WTC11 (cell line): ENCODE measurements around the gene HIP1. TPM values are rescaled to one million over a fixed set of nuclear protein-coding genes. Genes with fewer than 3 reads are reported as not detected.
"Not testable (repeated sequence)": the region's sequence is repeated elsewhere in the genome, so short reads cannot be mapped to it uniquely, and the experiment has no call there.

Experiments used
- ATAC-seq: fragments of 200-7000 bp; cut with Tn5 transposase; 2 replicates; pipeline ENCODE4 v1.10.0; 2021; ENCODE audit warnings: mild to moderate bottlenecking, moderate library complexity
- Bru-seq: library from RNA; stranded (reverse); fragments of 400-500 nt; gene quantifications from one replicate; lab custom pipeline; 2021; lab: Mats Ljungman, UMichigan
- CTCF ChIA-PET: fragments of 300-600 bp; sonication (Branson Sonifier 250); formaldehyde crosslinking; loops from one replicate; lab custom pipeline; 2021; ENCODE audit warnings: antibody characterized with exemption; lab: Charles Lee
- POLR2A ChIA-PET: fragments of 350-600 bp; sonication (Branson Sonifier 250); formaldehyde crosslinking; loops from one replicate; lab custom pipeline; 2021; ENCODE audit warnings: antibody characterized with exemption; lab: Charles Lee
- DNase-seq: peaks from one replicate; pipeline ENCODE4 v3.0.0; 2021; ENCODE audit warnings: low spot score
- H3K27ac Mint-ChIP-seq: 2 replicates; pipeline ENCODE4 v1.8.0; 2021; ENCODE audit warnings: mixed read lengths
- H3K27me3 Mint-ChIP-seq: 2 replicates; pipeline ENCODE4 v1.8.0; 2021; ENCODE audit warnings: low read depth, mild to moderate bottlenecking, moderate library complexity, mixed read lengths
- H3K36me3 Mint-ChIP-seq: 2 replicates; pipeline ENCODE4 v1.8.0; 2021; ENCODE audit warnings: mixed read lengths
- H3K4me1 Mint-ChIP-seq: 2 replicates; pipeline ENCODE4 v1.8.0; 2022; ENCODE audit warnings: mixed read lengths
- H3K4me3 Mint-ChIP-seq: 2 replicates; pipeline ENCODE4 v1.8.0; 2021; ENCODE audit warnings: mild to moderate bottlenecking, moderate library complexity, mixed read lengths
- H3K9me3 Mint-ChIP-seq: 2 replicates; pipeline ENCODE4 v1.8.0; 2021; ENCODE audit warnings: mixed read lengths
- GABPB1 ChIP-seq: sonication (generic); formaldehyde crosslinking; IDR thresholded peaks from 2 replicates; pipeline ENCODE4 v1.8.1; 2023; ENCODE audit warnings: mild to moderate bottlenecking, missing genetic modification reagents
- NFE2L1 ChIP-seq: sonication (generic); formaldehyde crosslinking; IDR thresholded peaks from 2 replicates; pipeline ENCODE4 v1.8.1; 2023; ENCODE audit warnings: missing genetic modification reagents
- NR1H2 ChIP-seq: sonication (generic); formaldehyde crosslinking; IDR thresholded peaks from 2 replicates; pipeline ENCODE4 v1.9.0; 2021; ENCODE audit warnings: mild to moderate bottlenecking, moderate library complexity, missing genetic modification reagents
- TEAD1 ChIP-seq: sonication (generic); formaldehyde crosslinking; IDR thresholded peaks from 2 replicates; pipeline ENCODE4 v1.8.0; 2022; ENCODE audit warnings: mild to moderate bottlenecking, missing genetic modification reagents
- ZNF317 ChIP-seq: sonication (generic); formaldehyde crosslinking; IDR thresholded peaks from 2 replicates; pipeline ENCODE4 v1.8.1; 2023; ENCODE audit warnings: low read depth, mild to moderate bottlenecking, moderate library complexity, missing genetic modification reagents, borderline replicate concordance
- ZNF423 ChIP-seq: fragments of 250-450 bp; sonication (Bioruptor Pico); IDR thresholded peaks from 2 replicates; pipeline ENCODE4 v2.1.2; 2022; ENCODE audit warnings: mild to moderate bottlenecking, moderate library complexity
- long read RNA-seq, 3 experiments: library from RNA in 1 of 3; library from capped mRNA in 1 of 3; library from polyadenylated mRNA in 1 of 3; unstranded in 2 of 3; stranded (forward) in 1 of 3; transcript quantifications; one replicate each; pipeline ENCODE4 v2.0.0, GENCODE V29; 2021
- total RNA-seq: library from RNA; stranded (reverse); gene quantifications from 3 replicates; pipeline ENCODE4 v1.2.3, GENCODE V29; 2021
- TF ChIP-seq, protein P1 (sequence below): sonication (generic); formaldehyde crosslinking; IDR thresholded peaks from 2 replicates; pipeline ENCODE4 v1.8.1; 2023; ENCODE audit warnings: mild to moderate bottlenecking, missing genetic modification reagents
- TF ChIP-seq, protein P2 (sequence below): sonication (generic); formaldehyde crosslinking; IDR thresholded peaks from 2 replicates; pipeline ENCODE4 v1.8.1; 2023; ENCODE audit warnings: mild to moderate bottlenecking, missing genetic modification reagents, moderate library complexity
- TF ChIP-seq, protein P3 (sequence below): sonication (generic); formaldehyde crosslinking; IDR thresholded peaks from 2 replicates; pipeline ENCODE4 v1.8.0; 2023; ENCODE audit warnings: mild to moderate bottlenecking, missing genetic modification reagents
- TF ChIP-seq, protein P4 (sequence below): sonication (generic); formaldehyde crosslinking; IDR thresholded peaks from 2 replicates; pipeline ENCODE4 v1.8.1; 2022; ENCODE audit warnings: low read depth, mild to moderate bottlenecking, moderate library complexity, missing genetic modification reagents, borderline replicate concordance
- TF ChIP-seq, protein P5 (sequence below): sonication (generic); formaldehyde crosslinking; IDR thresholded peaks from 2 replicates; pipeline ENCODE4 v1.8.1; 2023; ENCODE audit warnings: mild to moderate bottlenecking, missing genetic modification reagents, moderate library complexity

Gene HIP1
- 75.8 to 86.3 TPM (median 85.0 TPM) in 3 replicates for total RNA-seq
- Bru-seq, nascent RNA, result percentile 64 among the genes with signal in this experiment
- long read RNA-seq, experiment 1, full-length matches to known transcripts, result 1 of 148 reads
- long read RNA-seq, experiment 1, partial matches to known transcripts, result 35 of 148 reads
- long read RNA-seq, experiment 1, other reads (novel, unspliced or antisense), result 112 of 148 reads
- long read RNA-seq, experiment 2, partial matches to known transcripts, result 16 of 78 reads
- long read RNA-seq, experiment 2, other reads (novel, unspliced or antisense), result 61 of 78 reads
- long read RNA-seq, experiment 3, partial matches to known transcripts, result 1 of 7 reads
- long read RNA-seq, experiment 3, other reads (novel, unspliced or antisense), result 6 of 7 reads

DNA sequence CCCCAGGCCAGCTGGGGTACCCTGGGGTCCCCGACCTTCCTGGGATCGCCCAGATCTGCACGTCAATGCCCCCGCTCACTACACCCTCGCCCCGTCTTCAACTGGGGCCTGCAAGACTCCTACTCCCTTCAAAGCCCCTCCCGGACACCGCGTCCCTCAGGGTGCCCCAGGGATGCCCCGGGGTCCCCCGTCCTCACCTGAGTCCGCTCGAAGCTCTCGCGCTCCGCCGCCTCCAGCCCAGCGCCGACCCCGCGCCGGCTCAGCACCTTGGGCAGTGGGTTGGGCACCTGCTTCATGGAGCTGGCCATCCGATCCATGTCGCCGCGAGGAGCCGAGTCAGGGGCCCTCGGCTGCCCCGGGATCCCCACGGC is at the start of gene HIP1:
Gene HIP1, minus strand, starts transcription at position 338 of the 371 bp plus-strand sequence. Its CDS starts 21 bp downstream, at position 317.
- POLR2A ChIA-PET, result no interaction called here
- TF ChIP-seq, protein P1, sequence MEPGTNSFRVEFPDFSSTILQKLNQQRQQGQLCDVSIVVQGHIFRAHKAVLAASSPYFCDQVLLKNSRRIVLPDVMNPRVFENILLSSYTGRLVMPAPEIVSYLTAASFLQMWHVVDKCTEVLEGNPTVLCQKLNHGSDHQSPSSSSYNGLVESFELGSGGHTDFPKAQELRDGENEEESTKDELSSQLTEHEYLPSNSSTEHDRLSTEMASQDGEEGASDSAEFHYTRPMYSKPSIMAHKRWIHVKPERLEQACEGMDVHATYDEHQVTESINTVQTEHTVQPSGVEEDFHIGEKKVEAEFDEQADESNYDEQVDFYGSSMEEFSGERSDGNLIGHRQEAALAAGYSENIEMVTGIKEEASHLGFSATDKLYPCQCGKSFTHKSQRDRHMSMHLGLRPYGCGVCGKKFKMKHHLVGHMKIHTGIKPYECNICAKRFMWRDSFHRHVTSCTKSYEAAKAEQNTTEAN (CRISPR knock-in tag), result 0 out of 2 replicates have a peak, but pooled peaks have one; percentile 26
- TF ChIP-seq, protein P2, sequence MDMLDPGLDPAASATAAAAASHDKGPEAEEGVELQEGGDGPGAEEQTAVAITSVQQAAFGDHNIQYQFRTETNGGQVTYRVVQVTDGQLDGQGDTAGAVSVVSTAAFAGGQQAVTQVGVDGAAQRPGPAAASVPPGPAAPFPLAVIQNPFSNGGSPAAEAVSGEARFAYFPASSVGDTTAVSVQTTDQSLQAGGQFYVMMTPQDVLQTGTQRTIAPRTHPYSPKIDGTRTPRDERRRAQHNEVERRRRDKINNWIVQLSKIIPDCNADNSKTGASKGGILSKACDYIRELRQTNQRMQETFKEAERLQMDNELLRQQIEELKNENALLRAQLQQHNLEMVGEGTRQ (CRISPR knock-in tag), result no peak
- TF ChIP-seq ZNF317 (CRISPR knock-in tag) (no peak), ZNF423 (CRISPR knock-in tag) (0 out of 2 replicates have a peak, but pooled peaks have one; percentile 12), TEAD1 (CRISPR knock-in tag) (peak; percentile 39; the same call in 1 of the 2 replicates), NR1H2 (CRISPR knock-in tag) (no peak), GABPB1 (CRISPR knock-in tag) (0 out of 2 replicates have a peak, but pooled peaks have one; percentile 10), NFE2L1 (no peak)
- TF ChIP-seq, protein P3, sequence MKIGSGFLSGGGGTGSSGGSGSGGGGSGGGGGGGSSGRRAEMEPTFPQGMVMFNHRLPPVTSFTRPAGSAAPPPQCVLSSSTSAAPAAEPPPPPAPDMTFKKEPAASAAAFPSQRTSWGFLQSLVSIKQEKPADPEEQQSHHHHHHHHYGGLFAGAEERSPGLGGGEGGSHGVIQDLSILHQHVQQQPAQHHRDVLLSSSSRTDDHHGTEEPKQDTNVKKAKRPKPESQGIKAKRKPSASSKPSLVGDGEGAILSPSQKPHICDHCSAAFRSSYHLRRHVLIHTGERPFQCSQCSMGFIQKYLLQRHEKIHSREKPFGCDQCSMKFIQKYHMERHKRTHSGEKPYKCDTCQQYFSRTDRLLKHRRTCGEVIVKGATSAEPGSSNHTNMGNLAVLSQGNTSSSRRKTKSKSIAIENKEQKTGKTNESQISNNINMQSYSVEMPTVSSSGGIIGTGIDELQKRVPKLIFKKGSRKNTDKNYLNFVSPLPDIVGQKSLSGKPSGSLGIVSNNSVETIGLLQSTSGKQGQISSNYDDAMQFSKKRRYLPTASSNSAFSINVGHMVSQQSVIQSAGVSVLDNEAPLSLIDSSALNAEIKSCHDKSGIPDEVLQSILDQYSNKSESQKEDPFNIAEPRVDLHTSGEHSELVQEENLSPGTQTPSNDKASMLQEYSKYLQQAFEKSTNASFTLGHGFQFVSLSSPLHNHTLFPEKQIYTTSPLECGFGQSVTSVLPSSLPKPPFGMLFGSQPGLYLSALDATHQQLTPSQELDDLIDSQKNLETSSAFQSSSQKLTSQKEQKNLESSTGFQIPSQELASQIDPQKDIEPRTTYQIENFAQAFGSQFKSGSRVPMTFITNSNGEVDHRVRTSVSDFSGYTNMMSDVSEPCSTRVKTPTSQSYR (CRISPR knock-in tag), result no peak
- TF ChIP-seq, protein P4, sequence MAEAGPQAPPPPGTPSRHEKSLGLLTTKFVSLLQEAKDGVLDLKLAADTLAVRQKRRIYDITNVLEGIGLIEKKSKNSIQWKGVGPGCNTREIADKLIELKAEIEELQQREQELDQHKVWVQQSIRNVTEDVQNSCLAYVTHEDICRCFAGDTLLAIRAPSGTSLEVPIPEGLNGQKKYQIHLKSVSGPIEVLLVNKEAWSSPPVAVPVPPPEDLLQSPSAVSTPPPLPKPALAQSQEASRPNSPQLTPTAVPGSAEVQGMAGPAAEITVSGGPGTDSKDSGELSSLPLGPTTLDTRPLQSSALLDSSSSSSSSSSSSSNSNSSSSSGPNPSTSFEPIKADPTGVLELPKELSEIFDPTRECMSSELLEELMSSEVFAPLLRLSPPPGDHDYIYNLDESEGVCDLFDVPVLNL, result 0 out of 2 replicates have a peak, but pooled peaks have one; percentile 32
- TF ChIP-seq, protein P5, sequence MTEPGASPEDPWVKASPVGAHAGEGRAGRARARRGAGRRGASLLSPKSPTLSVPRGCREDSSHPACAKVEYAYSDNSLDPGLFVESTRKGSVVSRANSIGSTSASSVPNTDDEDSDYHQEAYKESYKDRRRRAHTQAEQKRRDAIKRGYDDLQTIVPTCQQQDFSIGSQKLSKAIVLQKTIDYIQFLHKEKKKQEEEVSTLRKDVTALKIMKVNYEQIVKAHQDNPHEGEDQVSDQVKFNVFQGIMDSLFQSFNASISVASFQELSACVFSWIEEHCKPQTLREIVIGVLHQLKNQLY (CRISPR knock-in tag), result no peak
- TF ChIP-seq, all 79 proteins: peak for 5
- H3K27ac Mint-ChIP-seq, result peak within 1 kb of the TSS; percentile 95
- no peaks in the 10 kb centered on the region for H3K9me3 Mint-ChIP-seq
- DNase-seq (no peak), ATAC-seq (no peak)
- peaks cover 32% of the 10 kb centered on the region for H3K27me3 Mint-ChIP-seq
- peak within 1 kb of the TSS; percentile 95 for H3K4me3 Mint-ChIP-seq
- CTCF ChIA-PET, result interaction anchor here (0.9 to 2.0 kb wide), 3 partner anchors 18 to 26 kb away, joined by 3 to 19 read pairs (median 3); no protein-coding TSS in a partner anchor
- H3K36me3 Mint-ChIP-seq, result no peaks in the 10 kb centered on the region
- H3K4me1 Mint-ChIP-seq, result peaks cover 27% of the 10 kb centered on the region

DNA sequence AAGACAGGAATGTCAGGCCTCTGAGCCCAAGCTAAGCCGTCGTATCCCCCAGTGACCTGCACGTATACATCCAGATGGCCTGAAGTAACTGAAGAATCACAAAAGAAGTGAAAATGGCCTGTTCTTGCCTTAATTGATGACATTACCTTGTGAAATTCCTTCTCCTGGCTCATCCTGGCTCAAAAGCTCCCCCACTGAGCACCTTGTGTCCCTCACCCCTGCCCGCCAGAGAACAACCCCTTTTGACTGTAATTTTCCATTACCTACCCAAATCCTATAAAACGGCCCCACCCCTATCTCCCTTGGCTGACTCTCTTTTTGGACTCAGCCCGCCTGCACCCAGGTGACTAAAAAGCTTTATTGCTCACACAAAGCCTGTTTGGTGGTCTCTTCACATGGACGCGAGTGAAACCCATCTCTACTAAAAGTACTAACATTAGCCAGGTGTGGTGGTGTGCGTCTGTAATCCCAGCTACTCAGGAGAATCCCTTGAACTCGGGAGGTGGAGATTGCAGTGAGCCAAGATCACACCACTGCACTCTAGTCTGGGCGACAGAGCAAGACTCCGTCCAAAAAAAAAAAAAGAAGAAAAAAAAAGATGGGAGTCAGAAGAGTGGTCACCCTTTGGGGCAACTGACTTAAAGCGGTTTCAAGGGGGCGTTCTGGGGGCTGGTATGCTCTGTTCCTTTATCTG is 49.6 kb upstream of the HIP1 start:
- H3K4me3 Mint-ChIP-seq, H3K4me1 Mint-ChIP-seq, H3K36me3 Mint-ChIP-seq, H3K9me3 Mint-ChIP-seq, POLR2A ChIA-PET, H3K27me3 Mint-ChIP-seq, H3K27ac Mint-ChIP-seq: not testable (repeated sequence)
- CTCF ChIA-PET, result interaction anchor here (0.7 to 1.9 kb wide), 3 partner anchors 11 to 78 kb away, joined by 4 to 8 read pairs (median 5); no protein-coding TSS in a partner anchor
- DNase-seq (peak; percentile 40), ATAC-seq (peak; percentile 83)
- TF ChIP-seq TEAD1 (CRISPR knock-in tag), result 0 out of 2 replicates have a peak, but pooled peaks have one; percentile 17

DNA sequence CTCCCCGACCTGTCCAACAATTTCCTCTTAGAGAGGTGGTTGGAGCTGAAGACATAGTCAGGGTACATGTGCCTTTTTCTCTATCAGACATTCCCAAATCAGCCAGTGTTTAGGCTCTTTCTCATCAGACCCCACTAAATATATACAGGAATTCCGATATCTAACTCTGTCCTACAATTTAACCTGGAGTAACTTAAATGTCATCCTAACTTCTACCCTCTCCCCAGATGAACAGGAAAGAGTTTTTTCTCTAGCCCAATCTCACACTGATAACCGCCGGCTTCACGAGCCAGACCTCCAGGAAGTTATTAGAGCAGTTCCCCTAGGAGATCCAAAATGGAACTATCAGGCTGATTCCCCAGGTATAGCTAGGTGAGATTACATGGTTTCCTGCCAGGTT is 44.3 kb upstream of the HIP1 start:
- H3K27ac Mint-ChIP-seq, POLR2A ChIA-PET, DNase-seq, CTCF ChIA-PET, ATAC-seq, H3K4me3 Mint-ChIP-seq: not testable (repeated sequence)
- Mint-ChIP-seq H3K27me3 (peaks cover 15% of the 10 kb centered on the region), H3K4me1 (peaks cover 32% of the 10 kb centered on the region), H3K36me3 (peaks cover 36% of the 10 kb centered on the region), H3K9me3 (peaks cover 27% of the 10 kb centered on the region)

DNA sequence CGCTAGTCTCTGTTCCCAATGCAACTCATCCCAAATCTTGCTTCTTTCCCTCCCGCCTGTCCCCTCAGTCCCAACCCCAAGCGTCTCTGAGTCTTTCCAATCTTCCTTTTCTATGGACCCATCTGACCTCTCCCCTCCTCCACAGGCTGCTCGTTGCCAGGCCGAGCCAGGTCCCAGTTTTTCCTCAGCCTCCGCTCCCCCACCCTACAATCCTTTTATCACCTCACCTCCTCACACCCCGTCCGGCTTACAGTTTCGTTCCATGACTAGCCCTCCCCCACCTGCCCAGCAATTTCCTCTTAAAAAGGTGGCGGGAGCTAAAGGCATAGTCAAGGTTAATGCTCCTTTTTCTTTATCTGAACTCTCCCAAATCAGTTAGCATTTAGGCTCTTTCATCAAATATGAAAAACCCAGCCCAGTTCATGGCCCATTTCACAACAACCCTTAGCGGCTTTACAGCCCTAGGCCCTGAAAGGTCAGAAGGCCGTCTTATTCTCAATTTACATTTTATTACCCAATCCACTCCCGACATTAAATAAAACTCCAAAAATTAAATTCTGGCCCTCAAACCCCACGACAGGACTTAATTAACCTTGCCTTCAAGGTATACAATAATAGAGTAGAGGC is 42.0 kb upstream of the HIP1 start:
- peaks cover 27% of the 10 kb centered on the region for H3K9me3 Mint-ChIP-seq
- peaks cover 32% of the 10 kb centered on the region for H3K4me1 Mint-ChIP-seq
- H3K4me3 Mint-ChIP-seq, result peak overlapping the region; percentile 60
- ATAC-seq, DNase-seq, POLR2A ChIA-PET, CTCF ChIA-PET: not testable (repeated sequence)
- H3K36me3 Mint-ChIP-seq, result peaks cover 36% of the 10 kb centered on the region
- peak overlapping the region; percentile 86 for H3K27ac Mint-ChIP-seq
- peaks cover 15% of the 10 kb centered on the region for H3K27me3 Mint-ChIP-seq

DNA sequence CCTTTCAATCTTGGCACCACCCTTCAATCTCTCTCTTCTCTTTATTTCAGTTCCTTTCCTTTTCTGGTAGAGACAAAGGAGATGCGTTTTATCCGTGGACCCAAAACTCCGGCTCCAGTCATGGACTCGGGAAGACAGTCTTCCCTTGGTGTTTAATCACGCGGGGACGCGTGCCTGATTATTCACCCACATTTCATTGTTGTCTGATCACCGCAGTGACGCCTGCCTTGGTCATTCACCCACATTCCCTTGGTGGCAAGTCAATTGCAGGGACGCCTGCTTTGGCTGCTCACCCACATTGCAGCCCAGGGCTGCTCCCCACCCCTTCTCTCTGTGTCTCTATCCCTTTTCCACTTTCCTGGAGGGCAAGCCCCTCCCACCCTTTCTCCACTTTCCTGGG is 40.8 kb upstream of the HIP1 start:
- ATAC-seq, POLR2A ChIA-PET, CTCF ChIA-PET, DNase-seq: not testable (repeated sequence)
- Mint-ChIP-seq H3K9me3 (peaks cover 27% of the 10 kb centered on the region), H3K27ac (peak overlapping the region; percentile 88), H3K27me3 (peaks cover 15% of the 10 kb centered on the region), H3K4me1 (peaks cover 35% of the 10 kb centered on the region), H3K36me3 (peaks cover 36% of the 10 kb centered on the region), H3K4me3 (peak overlapping the region; percentile 60)

DNA sequence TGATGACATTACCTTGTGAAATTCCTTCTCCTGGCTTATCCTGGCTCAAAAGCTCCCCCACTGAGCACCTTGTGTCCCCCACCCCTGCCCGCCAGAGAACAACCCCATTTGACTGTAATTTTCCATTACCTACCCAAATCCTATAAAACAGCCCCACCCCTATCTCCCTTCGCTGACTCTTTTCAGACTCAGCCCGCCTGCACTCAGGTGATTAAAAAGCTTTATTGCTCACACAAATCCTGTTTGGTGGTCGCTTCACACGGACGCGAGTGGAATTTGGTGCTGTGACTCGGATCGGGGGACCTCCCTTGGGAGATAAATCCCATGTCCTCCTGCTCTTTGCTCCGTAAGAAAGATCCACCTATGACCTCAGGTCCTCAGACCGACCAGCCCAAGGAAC is 40.3 kb upstream of the HIP1 start:
- Mint-ChIP-seq H3K9me3 (peaks cover 26% of the 10 kb centered on the region), H3K36me3 (peaks cover 33% of the 10 kb centered on the region), H3K4me3 (peak overlapping the region; percentile 60), H3K27ac (peak overlapping the region; percentile 88), H3K4me1 (peaks cover 35% of the 10 kb centered on the region), H3K27me3 (peaks cover 15% of the 10 kb centered on the region)
- CTCF ChIA-PET, ATAC-seq, POLR2A ChIA-PET, DNase-seq: not testable (repeated sequence)
